Measurements from ENCODE around the gene ZMAT5. TPM values are rescaled to one million over a fixed set of nuclear protein-coding genes. Genes with fewer than 3 reads are reported as not detected.

Gene ZMAT5
- total and polyA plus RNA-seq, 10 donors: 15.1 to 27.0 (median 19.9) TPM

DNA sequence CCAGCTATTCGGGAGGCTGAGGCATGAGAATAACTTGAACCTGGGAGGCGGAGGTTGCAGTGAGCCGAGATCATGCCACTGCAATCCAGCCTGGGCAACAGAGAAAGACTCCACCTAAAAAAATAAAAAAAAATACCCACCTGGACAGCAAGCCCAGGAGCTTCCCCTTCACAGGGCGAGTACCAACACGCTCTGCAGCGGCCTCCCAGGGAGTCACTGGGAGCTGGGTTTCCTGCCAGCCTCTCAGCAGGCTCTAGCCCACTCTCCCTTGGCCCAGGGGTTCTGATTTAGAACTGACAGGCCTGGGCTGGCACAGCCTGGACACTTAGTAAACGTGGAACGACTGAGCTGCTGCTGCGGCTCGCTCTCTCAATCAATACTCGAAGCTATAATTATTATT, 49.0 kb downstream of the ZMAT5 start:
- Histone ChIP-seq H3K9me3 (no peaks in the 10 kb centered on the region), H3K4me1 (peaks cover 0 to 19% (median 12%) of the 10 kb centered on the region in 6 donors), H3K36me3 (no peaks in the 10 kb centered on the region), H3K27ac (no peak overlapping the region), H3K4me3 (no peak overlapping the region), H3K27me3 (replicated peaks in 1 of 7) (peaks cover 0 to 99% (median 35%) of the 10 kb centered on the region in 7 donors)
- no peak for DNase-seq
- WGBS, 5 donors: 88 to 91% (median 90%) methylated on average over 11 of the region's 11 CpGs
- intact Hi-C loops (cut with DNase I; ENCODE audit: low total_unique reads): no loop called here
- TF ChIP-seq POLR2AphosphoS5 (IDR thresholded peaks at IDR 0.05) (no peak), CTCF (IDR thresholded peaks at IDR 0.05 in 8 of 11, conservative IDR thresholded peaks at IDR 0.05 in 3 of 11) (no peak), POLR2A (IDR thresholded peaks at IDR 0.05) (no peak)

- TF ChIP-seq POLR2A (IDR thresholded peaks at IDR 0.05): no peak
- TF ChIP-seq POLR2AphosphoS5 (IDR thresholded peaks at IDR 0.05): no peak
- no peak for TF ChIP-seq CTCF (IDR thresholded peaks at IDR 0.05 in 8 of 11, conservative IDR thresholded peaks at IDR 0.05 in 3 of 11)
- H3K27ac ChIP-seq: no peak overlapping the region
- 66 to 75% (median 69%) methylated on average over 15 to 16 of the region's 16 CpGs for WGBS, 5 donors
- H3K4me3 ChIP-seq: no peak overlapping the region
- no peaks in the 10 kb centered on the region for H3K9me3 ChIP-seq
- H3K27me3 ChIP-seq (replicated peaks in 1 of 7): peaks cover 0 to 93% (median 33%) of the 10 kb centered on the region in 7 donors
- no peaks in the 10 kb centered on the region for H3K36me3 ChIP-seq
- intact Hi-C loops (cut with DNase I; ENCODE audit: low total_unique reads): no loop called here
- peaks cover 0 to 19% (median 12%) of the 10 kb centered on the region in 6 donors for H3K4me1 ChIP-seq
- DNase-seq: no peak
Measured at GRCh38 chr22:29716814-29717545, 49.8 kb downstream of the ZMAT5 start.

- no peak overlapping the region for H3K4me3 ChIP-seq
- no peak for DNase-seq
- no peaks in the 10 kb centered on the region for H3K36me3 ChIP-seq
- H3K9me3 ChIP-seq: no peaks in the 10 kb centered on the region
- TF ChIP-seq POLR2AphosphoS5 (IDR thresholded peaks at IDR 0.05) (no peak), CTCF (IDR thresholded peaks at IDR 0.05 in 8 of 11, conservative IDR thresholded peaks at IDR 0.05 in 3 of 11) (no peak), POLR2A (IDR thresholded peaks at IDR 0.05) (no peak)
- peaks cover 0 to 87% (median 21%) of the 10 kb centered on the region in 7 donors for H3K27me3 ChIP-seq (replicated peaks in 1 of 7)
- H3K4me1 ChIP-seq: peaks cover 0 to 22% (median 14%) of the 10 kb centered on the region in 6 donors
- intact Hi-C loops (cut with DNase I; ENCODE audit: low total_unique reads): no loop called here
- no peak overlapping the region for H3K27ac ChIP-seq
- 56 to 81% (median 71%) methylated on average over 4 to 5 of the region's 5 CpGs for WGBS, 5 donors
Measured at GRCh38 chr22:29715705-29716104, 51.1 kb downstream of the ZMAT5 start.

DNA sequence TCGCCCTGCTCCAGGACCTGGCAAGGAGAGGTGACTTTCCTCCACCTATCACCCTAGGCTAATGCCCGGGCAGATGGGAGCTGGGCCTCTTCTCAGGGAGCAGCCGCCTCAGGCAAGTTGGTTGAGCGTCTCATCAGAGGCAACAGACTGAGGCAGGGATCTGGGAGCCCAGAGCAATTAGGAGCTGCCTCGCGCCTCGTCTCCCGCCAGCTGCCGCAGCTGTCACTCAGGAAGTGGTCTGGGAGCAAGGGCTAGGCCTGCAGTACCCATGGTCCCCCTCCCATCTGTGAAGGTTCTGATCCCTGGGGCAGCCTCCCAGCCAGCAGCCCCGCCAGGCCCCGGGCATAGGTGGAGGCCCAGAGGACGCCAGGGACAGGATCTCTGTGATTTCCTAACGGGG, 51.6 kb downstream of the ZMAT5 start:
- H3K36me3 ChIP-seq: no peaks in the 10 kb centered on the region
- H3K27ac ChIP-seq: no peak overlapping the region
- peaks cover 0 to 86% (median 16%) of the 10 kb centered on the region in 7 donors for H3K27me3 ChIP-seq (replicated peaks in 1 of 7)
- no peaks in the 10 kb centered on the region for H3K9me3 ChIP-seq
- no peak overlapping the region for H3K4me3 ChIP-seq
- intact Hi-C loops (cut with DNase I; ENCODE audit: low total_unique reads): no loop called here
- DNase-seq: no peak
- TF ChIP-seq CTCF (IDR thresholded peaks at IDR 0.05 in 8 of 11, conservative IDR thresholded peaks at IDR 0.05 in 3 of 11): no peak
- no peak for TF ChIP-seq POLR2AphosphoS5 (IDR thresholded peaks at IDR 0.05)
- no peak for TF ChIP-seq POLR2A (IDR thresholded peaks at IDR 0.05)
- peaks cover 0 to 22% (median 13%) of the 10 kb centered on the region in 6 donors for H3K4me1 ChIP-seq
- 59 to 76% (median 65%) methylated on average over 7 to 13 of the region's 13 CpGs for WGBS, 5 donors
